Measurements from ENCODE around the gene GNRHR.
"Not testable (repeated sequence)": the region's sequence is repeated elsewhere in the genome, so short reads cannot be mapped to it uniquely, and the experiment has no call there.

Gene GNRHR

GRCh38 chr4:67754288-67754687 is at the start of gene GNRHR:
Gene GNRHR (minus strand): TSS chr4:67754388. CDS start chr4:67754335, 53 bp downstream.
- DNase-seq (ENCODE audit: low read depth in 3 of 3, low spot score in 1 of 3) = no peak

- no peak for DNase-seq (ENCODE audit: low read depth in 3 of 3, low spot score in 1 of 3)
Observed at GRCh38 chr4:67796810-67797209, 42.6 kb upstream of the GNRHR start.

GRCh38 chr4:67790721-67791120 is 36.5 kb upstream of the GNRHR start:
- DNase-seq (ENCODE audit: low read depth in 3 of 3, low spot score in 1 of 3) = no peak

GRCh38 chr4:67787311-67787710 is 33.1 kb upstream of the GNRHR start:
- no peak for DNase-seq (ENCODE audit: low read depth in 3 of 3, low spot score in 1 of 3)

GRCh38 chr4:67785528-67785927 is 31.3 kb upstream of the GNRHR start:
- no peak for DNase-seq (ENCODE audit: low read depth in 3 of 3, low spot score in 1 of 3)

- DNase-seq (ENCODE audit: low read depth in 3 of 3, low spot score in 1 of 3) = no peak
Observed at GRCh38 chr4:67779631-67780030, 25.4 kb upstream of the GNRHR start.

- no peak for DNase-seq (ENCODE audit: low read depth in 3 of 3, low spot score in 1 of 3)
Observed at GRCh38 chr4:67776746-67777145, 22.6 kb upstream of the GNRHR start.

GRCh38 chr4:67770422-67770821 is 16.2 kb upstream of the GNRHR start:
- no peak for DNase-seq (ENCODE audit: low read depth in 3 of 3, low spot score in 1 of 3)

GRCh38 chr4:67765928-67766327 is 11.7 kb upstream of the GNRHR start:
- no peak for DNase-seq (ENCODE audit: low read depth in 3 of 3, low spot score in 1 of 3)

GRCh38 chr4:67765401-67765800 is 11.2 kb upstream of the GNRHR start:
- no peak for DNase-seq (ENCODE audit: low read depth in 3 of 3, low spot score in 1 of 3)

- no peak for DNase-seq (ENCODE audit: low read depth in 3 of 3, low spot score in 1 of 3)
Observed at GRCh38 chr4:67764183-67764582, 10.0 kb upstream of the GNRHR start.

GRCh38 chr4:67762086-67762485 is 7.9 kb upstream of the GNRHR start:
- DNase-seq (ENCODE audit: low read depth in 3 of 3, low spot score in 1 of 3) = no peak

- DNase-seq (ENCODE audit: low read depth in 3 of 3, low spot score in 1 of 3) = not testable (repeated sequence)
Observed at GRCh38 chr4:67756991-67757390, 2.8 kb upstream of the GNRHR start.

- DNase-seq (ENCODE audit: low read depth in 3 of 3, low spot score in 1 of 3) = no peak
Observed at GRCh38 chr4:67755974-67756373, 1.8 kb upstream of the GNRHR start.

GRCh38 chr4:67751260-67751659 is 2.9 kb downstream of the GNRHR start:
- DNase-seq (ENCODE audit: low read depth in 3 of 3, low spot score in 1 of 3) = no peak

- no peak for DNase-seq (ENCODE audit: low read depth in 3 of 3, low spot score in 1 of 3)
Observed at GRCh38 chr4:67750691-67751090, 3.5 kb downstream of the GNRHR start.

- DNase-seq (ENCODE audit: low read depth in 3 of 3, low spot score in 1 of 3) = no peak
Observed at GRCh38 chr4:67749286-67749685, 4.9 kb downstream of the GNRHR start.

- DNase-seq (ENCODE audit: low read depth in 3 of 3, low spot score in 1 of 3) = no peak
Observed at GRCh38 chr4:67746797-67747495, 7.2 kb downstream of the GNRHR start.

GRCh38 chr4:67744561-67745283 is 9.5 kb downstream of the GNRHR start:
- no peak for DNase-seq (ENCODE audit: low read depth in 3 of 3, low spot score in 1 of 3)

- no peak for DNase-seq (ENCODE audit: low read depth in 3 of 3, low spot score in 1 of 3)
Observed at GRCh38 chr4:67743194-67743593, 11.0 kb downstream of the GNRHR start.

- no peak for DNase-seq (ENCODE audit: low read depth in 3 of 3, low spot score in 1 of 3)
Observed at GRCh38 chr4:67736262-67736661, 17.9 kb downstream of the GNRHR start.

GRCh38 chr4:67735325-67735724 is 18.9 kb downstream of the GNRHR start:
- DNase-seq (ENCODE audit: low read depth in 3 of 3, low spot score in 1 of 3) = no peak

GRCh38 chr4:67730511-67730910 is 23.7 kb downstream of the GNRHR start:
- not testable (repeated sequence) for DNase-seq (ENCODE audit: low read depth in 3 of 3, low spot score in 1 of 3)

Measured in stimulated activated CD4-positive, alpha-beta T cell treated with anti-CD3 and anti-CD28 coated beads, TNF-alpha, amount 100 ng/mL, for 1 hour (primary cell).